K562 (cell line): Measurements from ENCODE around the gene AHI1. TPM values are rescaled to one million over a fixed set of nuclear protein-coding genes. Genes with fewer than 3 reads are reported as not detected.

Experiments
- ATAC-seq: fragments of 200-7000 bp; cut with Tn5 transposase; 3 replicates; pipeline ENCODE4 v1.9.1; 2020; ENCODE audit warnings: moderate library complexity
- BruUV-seq: library from RNA; stranded (reverse); fragments of 400-500 nt; replicated peaks from 2 replicates; lab custom pipeline; 2021; lab: Mats Ljungman, UMichigan
- CTCF ChIA-PET: fragments of 300-600 bp; formaldehyde crosslinking; extraction: SDS; loops from one replicate; lab custom pipeline; 2021; ENCODE audit warnings: low intra/inter-chr PET ratio; lab: Yijun Ruan, JAX
- POLR2A ChIA-PET: fragments of 300-600, 350-650 bp; sonication (Branson Sonifier 250); formaldehyde crosslinking; extraction: SDS; loops from one replicate; lab custom pipeline; 2021; ENCODE audit warnings: antibody characterized with exemption, inconsistent platforms; lab: Yijun Ruan, JAX
- DNase-seq, 4 experiments: peaks; one replicate each; pipeline versions ENCODE4 v3.0.0 to v3.0.0-alpha.2; 2011 to 2018; ENCODE audit warnings: low spot score in 3 of 4, mixed read lengths in 3 of 4; ENCODE audit errors: extremely low read depth in 1 of 4
- FAIRE-seq: peaks from 2 replicates; lab custom pipeline; 2011; peaks lifted over from hg19 to GRCh38; lab: Jason Lieb, UNC
- H2AFZ ChIP-seq: 2 replicates; pipeline ENCODE4 v1.6.0; 2011; ENCODE audit warnings: low read depth, low read length, control low read depth, inconsistent platforms
- H3K27ac ChIP-seq: fragments of 200-600 bp; 3 replicates; pipeline ENCODE4 v1.8.0; 2011; ENCODE audit warnings: low read depth, mild to moderate bottlenecking, control low read depth, inconsistent platforms, low read length, moderate library complexity, mixed read lengths; ENCODE audit errors: extremely low read depth
- H3K27me3 ChIP-seq, 2 experiments: fragments of 300-600 bp in 1 of 2; 2 replicates in 1 of 2; 3 replicates in 1 of 2; pipeline versions ENCODE4 v1.6.0 to v1.8.0; 2011; ENCODE audit warnings: inconsistent platforms in 2 of 2, low read length in 2 of 2, mild to moderate bottlenecking in 1 of 2, mixed read lengths in 1 of 2, moderate library complexity in 1 of 2; ENCODE audit not compliant: control insufficient read depth in 2 of 2, insufficient read depth in 2 of 2
- H3K36me3 ChIP-seq: fragments of 300-600 bp; 3 replicates; pipeline ENCODE4 v1.8.0; 2011; ENCODE audit warnings: mild to moderate bottlenecking, low read length, inconsistent platforms; ENCODE audit not compliant: control insufficient read depth, insufficient read depth
- H3K4me1 ChIP-seq, 2 experiments: fragments of 200-600 bp in 1 of 2; replicated peaks in 1 of 2; 2 replicates in 1 of 2; 3 replicates in 1 of 2; pipeline versions ENCODE4 v1.5.1 to v1.8.0; 2011; ENCODE audit warnings: inconsistent platforms in 2 of 2, low read length in 2 of 2, mild to moderate bottlenecking in 1 of 2, mixed read lengths in 1 of 2, moderate library complexity in 1 of 2; ENCODE audit not compliant: control insufficient read depth in 2 of 2, insufficient read depth in 2 of 2
- H3K4me2 ChIP-seq: 2 replicates; pipeline ENCODE4 v1.6.1; 2011; ENCODE audit warnings: low read length, control low read depth, inconsistent platforms, mixed read lengths; ENCODE audit not compliant: insufficient read depth
- H3K4me3 ChIP-seq: fragments of 200-600 bp; sonication (generic), shearing (Covaris generic); 2 replicates; pipeline ENCODE4 v1.5.1; 2016; ENCODE audit warnings: control low read depth, inconsistent platforms
- H3K79me2 ChIP-seq: fragments of 200-600 bp; 3 replicates; pipeline ENCODE4 v1.8.0; 2011; ENCODE audit warnings: low read length, inconsistent platforms; ENCODE audit not compliant: control insufficient read depth, insufficient read depth
- H3K9ac ChIP-seq, 2 experiments: 2 replicates each; pipeline versions ENCODE4 v1.6.0 to v1.6.1; 2011; ENCODE audit warnings: low read depth in 2 of 2, low read length in 2 of 2, control low read depth in 1 of 2, inconsistent platforms in 1 of 2, mild to moderate bottlenecking in 1 of 2, mixed read lengths in 1 of 2; ENCODE audit not compliant: insufficient read depth in 1 of 2
- H3K9me1 ChIP-seq: one replicate; pipeline ENCODE4 v1.6.0; 2011; ENCODE audit warnings: inconsistent platforms, mild to moderate bottlenecking, low read length, moderate library complexity; ENCODE audit not compliant: control insufficient read depth, insufficient read depth
- H3K9me3 ChIP-seq: replicated peaks from 2 replicates; pipeline ENCODE4 v1.5.1; 2011; ENCODE audit warnings: low read depth, low read length, inconsistent platforms; ENCODE audit not compliant: control insufficient read depth, insufficient read depth
- H4K20me1 ChIP-seq: replicated peaks from 2 replicates; pipeline ENCODE4 v1.6.1; 2011; ENCODE audit warnings: low read length, inconsistent platforms, mixed read lengths; ENCODE audit not compliant: control insufficient read depth, insufficient read depth
- GTF3C2 ChIP-seq: IDR thresholded peaks from 3 replicates; pipeline ENCODE4 v1.6.1; 2011; ENCODE audit warnings: borderline replicate concordance, mild to moderate bottlenecking, moderate library complexity; ENCODE audit not compliant: insufficient read length; ENCODE audit errors: extremely low read depth
- HOMEZ ChIP-seq: fragments of 250-450 bp; sonication (Bioruptor Pico); IDR thresholded peaks from 2 replicates; pipeline ENCODE4 v1.4.0; 2020; ENCODE audit warnings: mild to moderate bottlenecking, moderate library complexity
- MTA1 ChIP-seq: fragments of 450-650 bp; IDR thresholded peaks from 2 replicates; pipeline ENCODE4 v1.6.1; 2017; ENCODE audit warnings: borderline replicate concordance
- NONO ChIP-seq, 2 experiments: fragments of 200-400 bp in 1 of 2; fragments of 450-650 bp in 1 of 2; formaldehyde crosslinking in 1 of 2; IDR thresholded peaks; 2 replicates each; pipeline ENCODE4 v1.6.1; 2017; ENCODE audit warnings: low read depth in 2 of 2, mild to moderate bottlenecking in 2 of 2, moderate library complexity in 2 of 2, low read length in 1 of 2
- SIX5 ChIP-seq, 2 experiments: IDR thresholded peaks; 2 replicates each; pipeline ENCODE4 v1.6.1; 2011; ENCODE audit warnings: low read length in 2 of 2, borderline replicate concordance in 1 of 2, low read depth in 1 of 2, mild to moderate bottlenecking in 1 of 2, moderate library complexity in 1 of 2; ENCODE audit not compliant: insufficient read depth in 1 of 2
- ZBTB7A ChIP-seq: IDR thresholded peaks from 2 replicates; pipeline ENCODE4 v1.6.1; 2011; ENCODE audit warnings: low read depth, mild to moderate bottlenecking, low read length, moderate library complexity, borderline replicate concordance; ENCODE audit not compliant: control insufficient read depth
- ZFP30 ChIP-seq: fragments of 250-450 bp; sonication (Bioruptor Pico); IDR thresholded peaks from 2 replicates; pipeline ENCODE4 v1.8.0; 2022; ENCODE audit warnings: moderate library complexity, mild to moderate bottlenecking, inconsistent platforms, borderline replicate concordance
- ZNF512 ChIP-seq: IDR thresholded peaks from 2 replicates; pipeline ENCODE4 v1.6.1; 2016; ENCODE audit warnings: missing genetic modification characterization, missing compliant biosample characterization
- ZNF79 ChIP-seq: fragments of 250-450 bp; sonication (Bioruptor Pico); IDR thresholded peaks from 2 replicates; pipeline ENCODE4 v1.4.0; 2020; ENCODE audit warnings: low read depth, mild to moderate bottlenecking, moderate library complexity
- WGBS: fragments of 100-300 bp; shearing (Covaris generic); methylation state at CpG from one replicate; pipeline ENCODE4 v1.1.6; 2016; ENCODE audit warnings: low coverage, mixed read lengths; ENCODE audit not compliant: insufficient coverage; ENCODE audit errors: missing lambda C conversion rate; 5-methylcytosine and 5-hydroxymethylcytosine counted together
- in situ Hi-C: fragments of 300-500 bp; cut with MboI; formaldehyde crosslinking; loops from 4 replicates; pipeline ENCODE4 v1.15.0; 2018; ENCODE audit warnings: inconsistent platforms, mixed read lengths
- intact Hi-C: fragments of 100-400 bp; cut with micrococcal nuclease; formaldehyde crosslinking; loops from 2 replicates; pipeline ENCODE4 v1.14.2; 2022
- polyA plus RNA-seq, 8 experiments: library from polyadenylated mRNA; depleted of rRNA in 4 of 8; stranded (reverse) in 5 of 8; unstranded in 3 of 8; fragments of >200 nt; fragmentation: Nextera tagmentation in 2 of 8; fragmentation: Illumina TruSeq in 1 of 8; extraction: Ambion mirVana in 2 of 8; extraction: Trizol in 1 of 8; gene quantifications; 2 replicates each; pipeline versions ENCODE4 v1.2.1 to v1.2.3, GENCODE V29; 2011 to 2014; ENCODE audit warnings: inconsistent platforms in 1 of 8, missing spikeins in 1 of 8
- total RNA-seq, 7 experiments: library from RNA; depleted of rRNA in 6 of 7; stranded (reverse); fragments of >200 nt in 6 of 7; fragmentation: Illumina TruSeq in 2 of 7; extraction: Trizol in 2 of 7; gene quantifications; 2 replicates each; pipeline versions ENCODE4 v1.2.1 to v1.2.3, GENCODE V29; 2011 to 2021; ENCODE audit warnings: low replicate concordance in 1 of 7

Gene AHI1
- total and polyA plus RNA-seq, 9 of the 15 experiments (the other 6 are each of a cell fraction or from before 2014, with no cell fraction given) = 24.7 to 54.9 (median 32.2) TPM

DNA sequence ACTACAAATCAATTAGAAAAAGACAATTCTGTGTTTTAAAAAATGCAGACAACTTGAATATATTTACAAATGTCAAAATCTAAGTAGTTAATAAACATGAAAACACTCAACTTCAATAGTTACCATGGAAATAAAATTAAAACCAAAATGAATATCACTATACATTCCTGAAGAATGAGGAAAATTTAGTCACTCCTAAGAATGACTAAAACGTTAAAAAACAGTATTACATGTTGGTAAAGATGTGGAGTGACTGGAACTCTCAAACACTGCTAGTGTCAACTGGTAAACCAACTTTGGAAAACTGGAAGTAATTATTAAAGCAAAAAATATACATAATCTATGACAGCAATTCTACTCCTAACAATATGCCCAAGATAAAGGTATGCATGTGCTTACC, 36.3 kb downstream of the AHI1 start:
- Histone ChIP-seq H3K27ac (no peak overlapping the region), H3K9me3 (no peaks in the 10 kb centered on the region), H4K20me1 (no peaks in the 10 kb centered on the region), H3K9ac (no peak overlapping the region), H3K4me3 (no peak overlapping the region), H3K79me2 (no peaks in the 10 kb centered on the region), H3K36me3 (peaks cover 53% of the 10 kb centered on the region), H3K27me3 (no peaks in the 10 kb centered on the region), H2AFZ (no peak overlapping the region), H3K4me1 (no peaks in the 10 kb centered on the region), H3K9me1 (no peaks in the 10 kb centered on the region), H3K4me2 (no peak overlapping the region)
- in situ Hi-C loops (no loop called here), intact Hi-C loops (no loop called here)
- TF ChIP-seq ZFP30 (no peak), NONO (IDR thresholded peaks at IDR 0.05; ENCODE audit: low read depth in 2 of 2, low read length in 1 of 2) (0 out of 4 replicates have a peak, but pooled peaks of 1 of the 2 experiments have one; percentile 20)
- ChIA-PET CTCF (no interaction called here), POLR2A (no interaction called here)
- FAIRE-seq (no peak), DNase-seq (no peak), ATAC-seq (no peak)
- 26% methylated on average over 1 of the region's 1 CpG for WGBS
- no TSS peak for BruUV-seq

DNA sequence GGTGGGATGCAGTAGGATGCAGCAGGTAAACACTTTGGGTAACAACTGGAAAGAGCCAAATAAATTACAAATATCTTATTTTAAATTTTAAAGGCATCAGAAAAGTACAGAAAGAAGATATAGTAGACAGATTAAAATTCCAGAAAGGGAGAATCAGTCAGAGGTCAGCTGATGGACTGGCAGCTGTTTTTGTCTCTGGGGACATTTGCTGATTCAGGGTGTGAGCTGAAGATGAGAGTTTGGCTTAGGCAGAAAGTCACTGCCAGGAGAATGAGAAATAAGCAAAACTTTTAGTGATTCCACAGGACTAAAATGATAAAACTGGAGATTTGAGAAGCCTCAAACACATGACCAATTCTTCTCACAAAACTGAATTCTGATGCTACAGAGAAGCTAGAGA, 39.5 kb downstream of the AHI1 start:
- Histone ChIP-seq H3K9me1 (no peaks in the 10 kb centered on the region), H3K9me3 (no peaks in the 10 kb centered on the region), H3K4me2 (no peak overlapping the region), H3K36me3 (peaks cover 37% of the 10 kb centered on the region), H3K9ac (no peak overlapping the region), H3K27ac (no peak overlapping the region), H2AFZ (no peak overlapping the region), H3K4me1 (no peaks in the 10 kb centered on the region), H3K27me3 (no peaks in the 10 kb centered on the region), H3K4me3 (no peak overlapping the region), H4K20me1 (no peaks in the 10 kb centered on the region), H3K79me2 (no peaks in the 10 kb centered on the region)
- FAIRE-seq = no peak
- ChIA-PET CTCF (no interaction called here), POLR2A (no interaction called here)
- BruUV-seq = no TSS peak
- ATAC-seq = no peak
- intact Hi-C loops = loop anchor here (10.0 kb wide), 3 partner anchors 217 to 457 kb away; no protein-coding TSS in a partner anchor
- in situ Hi-C loops = loop anchor here (5.0 to 10.0 kb wide), 2 partner anchors 79 to 767 kb away; no protein-coding TSS in a partner anchor
- DNase-seq = no peak
- TF ChIP-seq HOMEZ (CRISPR knock-in tag) (no peak), ZNF512 (tag) (no peak), ZBTB7A (no peak), ZNF79 (no peak), MTA1 (no peak), GTF3C2 (no peak), SIX5 (IDR thresholded peaks at IDR 0.05; ENCODE audit: borderline replicate concordance in 1 of 2, insufficient read depth in 1 of 2, low read depth in 1 of 2, low read length in 2 of 2) (no peak)
